AG20443 (cell line): ENCODE data around the gene CREB3L2.
A peak's percentile ranks its signal among the peaks of the same experiment; 100 is the strongest.

Source experiments
- DNase-seq: peaks from one replicate; pipeline ENCODE4 v3.0.0; 2012; ENCODE audit warnings: low spot score, mixed read lengths

Gene CREB3L2

DNA sequence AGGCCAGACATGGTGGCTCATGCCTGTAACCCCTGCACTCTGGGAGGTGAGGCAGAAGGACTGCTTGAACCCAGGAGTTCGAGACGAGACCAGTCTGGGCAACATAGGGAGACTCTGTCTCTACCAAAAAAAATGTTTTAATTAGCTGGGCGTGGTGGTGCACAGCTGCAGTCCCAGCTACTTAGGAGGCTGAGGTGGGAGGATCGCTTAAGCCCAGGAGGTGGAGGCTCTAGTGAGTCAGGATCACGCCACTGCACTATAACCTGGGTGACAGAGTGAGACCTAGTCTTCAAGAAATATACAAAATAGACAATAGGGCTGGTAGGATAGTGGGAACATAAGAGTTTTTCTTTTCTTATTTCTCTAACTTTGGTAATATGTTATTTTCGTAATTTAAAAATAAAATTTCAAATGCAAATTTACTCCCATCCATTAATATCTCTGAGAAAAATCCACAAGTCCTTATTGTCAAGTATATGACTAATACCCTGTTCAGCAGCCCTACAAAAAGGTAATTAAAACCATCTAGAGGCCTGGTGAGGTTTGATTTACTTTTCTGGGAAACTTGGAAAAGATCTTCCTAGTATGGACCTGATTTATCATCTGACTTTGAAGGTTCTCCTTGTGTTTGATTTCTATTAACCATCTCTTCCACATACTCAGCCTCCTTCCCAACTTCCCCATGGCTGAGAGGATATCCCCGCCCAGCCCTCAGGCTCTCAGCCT lies 50.0 kb downstream of the CREB3L2 start:
- DNase-seq = no peak

DNA sequence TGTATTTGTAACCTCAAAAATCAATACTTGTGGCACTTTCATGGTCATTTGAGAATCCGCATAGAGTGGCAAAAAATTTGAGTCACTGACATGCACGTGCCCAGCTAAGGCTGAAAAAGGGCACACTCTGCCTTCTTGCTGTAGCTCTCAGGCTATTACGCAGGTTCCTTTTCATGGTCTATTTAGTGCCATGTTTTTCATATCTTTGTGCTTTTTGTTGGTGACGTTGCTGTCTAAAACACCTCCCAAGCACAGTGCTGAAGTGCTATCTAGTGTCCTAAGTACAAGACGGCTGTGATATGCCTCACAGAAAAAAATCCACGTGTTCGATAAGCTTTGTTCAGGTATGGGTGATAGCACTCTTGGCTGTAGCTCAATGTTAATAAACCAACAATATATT lies 50.9 kb downstream of the CREB3L2 start:
- DNase-seq = no peak

DNA sequence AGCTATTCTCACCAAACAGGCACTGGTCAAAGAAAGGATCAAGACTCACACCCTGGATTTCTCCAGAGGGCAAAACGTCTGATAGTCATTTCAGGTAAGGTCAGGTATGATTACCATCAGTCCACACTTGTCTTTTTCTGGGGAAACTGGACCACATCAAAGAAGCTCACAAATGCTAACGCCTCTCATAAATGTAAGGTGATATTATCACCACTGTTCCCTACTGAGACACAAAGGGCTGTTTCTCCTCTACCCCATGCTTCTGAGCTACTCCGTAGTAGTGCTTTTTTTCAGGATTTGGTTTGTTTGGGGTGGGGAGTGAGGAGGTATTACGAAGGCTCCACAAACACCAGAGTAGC lies 51.6 kb downstream of the CREB3L2 start:
- no peak for DNase-seq

DNA sequence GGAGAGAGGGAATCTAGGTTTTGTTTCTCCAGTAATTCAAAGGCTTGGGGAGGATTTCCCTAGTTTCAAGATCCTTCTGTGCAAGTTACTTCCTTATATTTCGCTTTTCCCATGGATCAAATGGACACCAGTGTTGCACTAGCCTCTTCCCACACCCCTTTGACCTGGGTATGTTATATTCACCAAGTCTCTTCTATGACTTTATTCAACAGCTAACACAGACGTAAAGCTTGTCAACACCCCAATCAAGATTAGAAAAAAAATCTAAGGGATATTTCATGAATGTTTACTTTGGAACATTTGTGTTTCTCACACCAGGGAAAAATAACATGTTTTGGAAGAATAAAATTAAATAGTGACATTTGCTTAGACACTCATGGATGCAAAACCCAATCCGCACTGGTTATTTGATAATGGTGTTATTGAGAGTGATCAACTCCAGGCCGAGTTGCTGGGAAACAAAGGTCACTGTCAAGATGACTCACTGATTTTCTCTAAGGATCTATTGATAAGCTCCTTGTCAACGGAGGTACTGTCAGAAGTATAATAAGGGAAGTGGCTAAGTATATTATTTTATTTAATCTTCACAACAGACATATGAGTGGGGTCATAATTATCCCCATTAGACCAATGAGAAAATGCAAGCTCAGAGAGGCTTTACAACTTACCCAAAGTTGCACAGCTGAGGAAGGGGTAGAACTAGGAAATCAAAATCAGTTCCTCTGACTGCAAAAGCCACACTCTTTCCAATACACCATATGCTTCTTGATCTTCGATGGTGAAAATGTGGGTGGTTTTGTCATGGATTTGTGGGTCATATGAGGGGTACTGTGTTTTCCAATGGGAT lies 52.2 kb downstream of the CREB3L2 start:
- no peak for DNase-seq

DNA sequence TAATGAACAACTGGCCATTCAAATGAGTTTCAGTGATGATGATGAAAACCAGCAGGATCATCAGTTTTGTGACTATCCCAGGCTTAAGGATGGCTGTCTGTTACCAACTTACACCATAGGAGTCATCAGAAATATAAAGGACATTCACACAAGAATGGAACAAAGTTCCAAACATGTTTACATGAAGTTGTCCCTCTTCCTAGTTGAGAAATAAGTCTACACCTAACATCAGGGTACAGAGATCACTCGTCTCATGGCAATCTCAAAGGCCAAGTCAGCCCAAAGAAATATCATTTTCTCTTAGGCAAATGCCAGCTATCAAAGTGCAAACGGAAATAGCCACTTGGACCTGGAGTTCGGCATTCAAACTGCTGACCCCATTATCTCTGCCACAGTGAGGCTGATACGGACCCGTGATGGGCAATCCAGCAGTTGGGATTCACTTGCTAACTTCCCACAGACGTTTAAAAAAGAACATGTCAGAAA lies 53.0 kb downstream of the CREB3L2 start:
- no peak for DNase-seq

DNA sequence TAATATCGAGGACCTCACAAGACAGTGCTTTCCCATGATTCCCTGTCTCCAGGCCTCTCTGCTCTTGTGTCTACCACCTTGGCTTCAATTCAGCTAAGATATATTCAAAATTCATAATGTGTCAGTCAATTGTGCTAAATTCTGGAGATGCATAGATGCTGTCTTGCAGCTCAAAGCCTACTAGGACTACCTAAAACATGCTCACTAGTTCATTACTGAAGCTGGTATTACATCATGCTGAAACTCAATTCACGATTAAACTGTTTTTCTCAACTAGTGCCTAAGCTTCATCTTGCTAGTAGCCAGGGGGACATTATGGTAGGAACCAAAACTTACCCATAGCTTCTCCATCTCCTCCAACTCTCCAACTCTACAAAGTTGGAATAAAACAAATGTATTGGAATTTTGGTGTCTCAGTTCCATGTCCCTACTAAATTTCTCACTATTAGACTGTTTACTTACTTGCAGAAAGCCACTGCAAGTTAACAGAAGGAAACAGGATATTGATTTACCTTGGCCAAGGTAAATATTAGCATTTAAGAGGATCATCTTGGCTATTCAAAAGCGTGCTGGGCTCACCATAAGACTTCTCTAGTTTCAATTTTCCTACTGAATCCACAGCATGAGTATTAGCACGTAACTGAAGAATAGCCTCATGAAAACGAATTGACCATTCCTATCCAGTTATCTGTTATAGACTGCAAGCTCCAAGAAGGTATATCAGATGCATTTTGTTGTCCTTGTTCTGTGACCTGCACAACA lies 53.6 kb downstream of the CREB3L2 start:
- DNase-seq = no peak

DNA sequence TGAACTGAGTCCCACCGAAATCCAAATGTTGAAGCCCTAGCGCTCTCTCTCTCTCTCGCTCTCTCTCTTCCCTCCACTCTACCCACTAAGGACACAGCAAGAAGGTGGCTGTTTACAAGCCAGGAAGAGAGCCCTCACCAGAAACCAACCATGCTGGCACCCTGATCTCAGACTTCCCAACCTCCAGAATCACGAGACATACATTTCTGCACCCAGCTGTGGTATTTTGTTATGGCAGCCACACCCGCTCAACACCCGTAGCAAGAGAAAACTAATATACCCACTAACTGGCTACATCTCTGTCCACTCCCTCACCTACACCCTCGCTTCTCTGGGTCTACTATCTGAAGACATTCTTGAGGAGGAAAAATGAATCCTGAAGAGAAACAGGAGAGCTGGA lies 54.8 kb downstream of the CREB3L2 start:
- no peak for DNase-seq

DNA sequence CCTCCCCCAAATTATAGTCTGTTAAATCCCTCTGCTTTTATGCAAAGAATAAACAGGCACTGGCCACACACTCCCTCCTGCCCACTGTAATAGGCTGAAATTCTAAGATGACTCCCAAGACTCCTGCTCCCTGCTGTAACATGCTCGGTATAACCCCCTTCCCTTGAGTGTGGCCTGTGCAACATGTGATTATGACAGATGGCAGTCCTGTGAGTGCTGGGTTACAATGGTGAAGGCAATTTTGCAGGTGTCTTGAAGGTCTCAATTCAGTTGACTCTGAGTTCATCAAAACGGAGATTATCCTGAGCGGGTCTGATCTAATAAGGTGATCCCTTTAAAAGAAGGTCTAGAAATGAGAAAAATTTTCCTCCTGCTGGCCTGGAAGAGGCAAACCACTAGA lies 55.9 kb downstream of the CREB3L2 start:
- DNase-seq = no peak

DNA sequence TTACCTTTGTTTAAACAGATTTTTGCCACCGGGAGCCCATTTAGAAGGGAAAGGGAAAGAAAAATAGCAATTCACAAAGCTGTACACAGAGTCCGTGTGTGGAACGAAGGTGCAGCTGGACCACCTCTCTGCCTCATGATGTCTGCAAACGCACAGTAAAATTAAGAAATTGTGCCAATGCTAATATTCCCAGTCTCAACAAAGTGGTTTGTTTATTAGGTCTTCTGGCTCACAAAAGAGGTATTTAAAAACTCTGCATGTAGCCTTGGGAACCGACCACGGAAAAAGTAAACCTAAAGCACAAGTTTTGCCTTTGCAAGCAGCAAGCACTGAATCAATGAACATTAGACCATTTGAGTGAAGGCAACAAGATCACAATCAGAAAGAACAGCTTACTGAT lies 57.7 kb downstream of the CREB3L2 start:
- DNase-seq = no peak

DNA sequence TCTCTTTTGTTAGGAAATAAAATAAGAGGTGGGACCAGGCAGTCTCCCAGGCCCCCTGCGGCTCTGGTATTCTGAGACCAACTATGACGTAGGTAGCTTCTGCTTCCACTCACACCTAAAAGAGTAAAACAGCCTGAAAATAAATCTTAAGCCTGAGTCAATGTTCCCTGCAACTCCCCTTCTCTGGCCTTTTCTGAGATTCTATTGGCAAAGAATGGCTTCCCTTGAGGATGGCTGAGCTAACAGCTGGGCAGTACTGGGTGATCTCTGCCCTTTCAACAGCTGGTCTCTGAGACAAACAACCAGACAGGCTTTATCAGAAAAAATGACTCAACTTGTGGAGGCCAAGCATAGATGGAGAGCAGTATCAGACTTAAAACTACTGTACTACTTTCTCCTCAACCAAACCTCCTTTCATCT lies 58.7 kb downstream of the CREB3L2 start:
- DNase-seq = no peak

DNA sequence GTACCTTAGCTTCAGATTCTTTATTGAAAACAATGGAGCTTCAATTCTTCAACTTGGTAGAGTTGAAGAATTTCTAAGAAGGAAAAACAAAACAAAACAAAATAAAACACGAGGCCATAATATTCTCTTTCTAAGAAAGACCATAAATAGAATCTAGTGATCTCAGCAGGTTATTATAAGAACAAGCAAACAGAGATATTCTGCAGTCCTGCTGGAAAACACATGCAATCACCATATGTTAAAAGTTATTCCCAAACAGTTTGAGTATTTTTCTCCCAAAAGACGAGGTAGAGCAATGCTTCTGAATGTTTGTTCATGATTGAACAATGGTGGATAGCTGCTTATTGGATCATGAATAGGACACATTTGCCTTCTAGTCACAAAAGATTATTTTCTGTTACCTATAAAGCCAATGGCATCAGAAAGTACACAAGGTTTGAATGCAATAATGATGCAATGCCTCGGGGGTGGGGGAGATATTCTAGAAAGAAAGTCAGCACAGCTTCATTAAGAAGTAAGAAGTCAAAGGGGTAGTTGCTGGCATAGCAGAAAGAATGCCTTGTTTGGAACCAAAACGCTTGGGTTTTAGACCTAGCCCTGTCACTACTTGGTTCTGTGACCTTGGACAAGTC lies 59.3 kb downstream of the CREB3L2 start:
- no peak for DNase-seq

DNA sequence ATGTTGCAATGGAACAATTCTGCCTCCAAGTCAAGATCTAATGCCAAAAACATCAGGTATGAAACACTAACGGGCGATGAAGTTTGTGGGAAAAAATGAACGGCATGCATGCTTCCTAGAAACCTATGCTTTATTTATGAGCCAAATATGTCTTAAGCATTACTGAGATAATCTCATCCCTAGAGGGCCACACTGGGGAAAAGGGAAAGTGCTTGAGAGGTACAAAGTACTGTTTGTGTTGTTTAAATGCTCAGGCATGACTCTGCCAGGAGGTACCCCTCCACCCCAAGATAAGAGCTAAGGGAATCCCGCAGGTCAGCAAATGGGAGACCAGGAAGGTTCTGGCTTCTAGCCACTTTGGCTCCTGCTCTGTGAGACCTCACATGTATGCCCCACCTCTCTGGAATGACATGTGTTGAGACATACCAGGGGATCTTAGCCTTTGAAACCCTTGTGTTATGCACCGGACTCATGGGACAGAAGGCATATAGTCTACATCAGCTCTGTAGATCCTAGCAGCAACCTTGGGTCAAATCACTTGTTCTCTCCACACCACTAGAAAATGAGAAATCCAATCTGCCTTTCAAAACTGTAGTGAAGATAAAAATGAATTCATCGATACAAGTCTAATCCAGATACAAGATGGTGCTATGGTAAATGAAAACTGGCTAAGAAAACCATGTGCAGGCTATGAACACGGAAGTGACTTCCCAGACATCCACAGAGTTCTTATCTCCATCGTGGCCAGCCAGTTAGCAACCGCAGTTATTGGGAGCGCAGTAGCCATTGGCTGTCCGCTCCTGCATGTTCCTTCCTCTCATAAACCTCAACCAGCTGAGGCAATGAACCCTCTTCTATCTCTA lies 61.0 kb downstream of the CREB3L2 start:
- DNase-seq = no peak

DNA sequence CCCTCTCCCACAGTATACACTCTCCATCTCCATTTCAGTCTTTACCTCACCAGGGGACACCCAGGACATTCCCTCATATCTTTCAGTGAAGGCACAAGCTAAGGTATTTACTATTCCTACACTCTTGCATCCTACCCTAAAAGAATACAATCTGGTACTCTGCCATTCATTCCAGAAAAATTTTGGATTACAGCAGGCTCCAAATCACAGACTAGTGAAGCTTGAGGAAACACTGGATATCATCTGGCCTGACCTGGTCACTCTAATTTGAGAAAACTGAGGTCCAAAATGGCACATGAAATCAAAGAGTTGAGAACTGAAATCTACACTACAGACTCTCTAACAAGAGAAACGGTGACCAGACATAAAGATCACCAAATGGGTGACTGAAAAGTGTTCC lies 61.7 kb downstream of the CREB3L2 start:
- no peak for DNase-seq

DNA sequence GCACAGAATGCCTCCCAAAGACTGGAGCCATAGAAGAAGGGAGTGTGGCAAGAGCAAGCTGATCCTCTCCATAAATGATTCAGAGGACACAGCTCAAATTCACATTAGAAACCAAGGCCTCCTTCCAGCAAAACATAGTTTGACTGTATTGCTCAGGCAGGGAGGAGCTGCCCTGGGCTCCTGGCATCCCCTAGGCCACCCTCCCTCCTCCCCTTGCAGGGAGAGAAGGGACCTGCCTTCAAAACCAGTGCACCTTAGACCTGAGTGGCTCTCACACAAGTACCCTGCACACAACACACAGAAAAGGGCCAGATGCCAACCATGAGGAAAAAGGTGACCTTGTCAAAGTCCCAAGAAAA lies 64.7 kb downstream of the CREB3L2 start:
- peak; percentile 74 for DNase-seq

DNA sequence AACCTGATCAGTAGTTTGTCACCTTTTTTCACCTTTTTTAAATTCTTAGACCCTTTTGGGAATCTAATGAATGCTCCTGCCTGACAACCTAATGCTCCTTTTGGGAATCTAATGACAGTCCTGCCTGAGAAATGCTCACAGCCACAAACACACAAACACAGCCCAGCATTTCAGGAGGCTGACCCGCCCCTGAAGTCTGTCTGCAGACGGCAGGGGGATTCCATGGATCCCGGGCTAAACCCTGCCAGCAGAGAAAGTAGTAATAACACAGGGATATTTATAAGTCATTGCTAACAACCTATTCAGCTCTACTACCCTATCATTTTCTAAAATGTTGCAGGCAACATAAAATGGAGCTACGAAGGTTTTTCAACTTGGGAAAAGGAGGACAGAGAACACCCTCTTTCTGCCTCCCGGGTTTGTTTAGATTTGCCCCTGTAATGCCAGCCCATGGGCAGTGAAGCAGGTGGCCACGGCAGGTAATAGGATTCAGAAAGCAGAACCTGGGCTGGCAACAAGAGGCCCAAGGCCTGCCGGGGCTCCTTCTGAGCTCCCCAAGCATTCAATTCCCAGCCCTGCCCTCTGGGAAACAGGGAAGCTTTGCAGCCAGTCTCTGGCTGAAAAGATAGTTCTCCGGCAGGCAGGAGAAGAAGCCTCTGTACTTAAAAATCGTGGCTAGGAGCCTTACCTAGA lies 65.2 kb downstream of the CREB3L2 start:
- no peak for DNase-seq

DNA sequence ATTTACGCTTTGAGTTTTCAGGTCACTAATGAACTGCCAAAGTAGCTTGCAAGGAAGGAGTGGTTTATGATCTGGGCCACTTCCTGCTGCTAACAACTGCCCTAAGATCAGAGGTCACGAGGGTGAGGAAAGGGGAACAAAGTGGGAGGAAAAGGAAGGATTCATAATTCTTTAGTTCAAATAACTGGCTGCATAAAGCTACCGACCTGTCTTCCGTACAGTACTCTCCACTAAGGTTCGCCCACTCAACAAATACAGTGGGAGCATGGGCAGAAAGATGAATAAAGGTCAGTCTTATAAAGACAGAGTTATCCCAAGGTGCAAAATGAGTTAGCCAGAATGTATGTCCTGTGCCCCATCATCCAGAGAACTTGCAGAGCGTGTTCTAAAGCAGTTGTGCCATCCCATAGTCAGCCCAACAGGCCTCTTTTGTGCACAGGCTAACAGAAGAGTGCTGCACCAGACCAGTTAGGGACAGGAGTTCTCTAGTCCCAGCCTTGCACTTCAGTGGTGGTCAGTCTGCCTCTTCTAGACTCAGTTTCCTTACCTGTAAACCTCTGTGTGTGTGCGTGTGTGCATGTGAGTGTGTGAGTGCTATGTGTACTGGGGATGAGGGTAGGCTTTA lies 65.9 kb downstream of the CREB3L2 start:
- no peak for DNase-seq

DNA sequence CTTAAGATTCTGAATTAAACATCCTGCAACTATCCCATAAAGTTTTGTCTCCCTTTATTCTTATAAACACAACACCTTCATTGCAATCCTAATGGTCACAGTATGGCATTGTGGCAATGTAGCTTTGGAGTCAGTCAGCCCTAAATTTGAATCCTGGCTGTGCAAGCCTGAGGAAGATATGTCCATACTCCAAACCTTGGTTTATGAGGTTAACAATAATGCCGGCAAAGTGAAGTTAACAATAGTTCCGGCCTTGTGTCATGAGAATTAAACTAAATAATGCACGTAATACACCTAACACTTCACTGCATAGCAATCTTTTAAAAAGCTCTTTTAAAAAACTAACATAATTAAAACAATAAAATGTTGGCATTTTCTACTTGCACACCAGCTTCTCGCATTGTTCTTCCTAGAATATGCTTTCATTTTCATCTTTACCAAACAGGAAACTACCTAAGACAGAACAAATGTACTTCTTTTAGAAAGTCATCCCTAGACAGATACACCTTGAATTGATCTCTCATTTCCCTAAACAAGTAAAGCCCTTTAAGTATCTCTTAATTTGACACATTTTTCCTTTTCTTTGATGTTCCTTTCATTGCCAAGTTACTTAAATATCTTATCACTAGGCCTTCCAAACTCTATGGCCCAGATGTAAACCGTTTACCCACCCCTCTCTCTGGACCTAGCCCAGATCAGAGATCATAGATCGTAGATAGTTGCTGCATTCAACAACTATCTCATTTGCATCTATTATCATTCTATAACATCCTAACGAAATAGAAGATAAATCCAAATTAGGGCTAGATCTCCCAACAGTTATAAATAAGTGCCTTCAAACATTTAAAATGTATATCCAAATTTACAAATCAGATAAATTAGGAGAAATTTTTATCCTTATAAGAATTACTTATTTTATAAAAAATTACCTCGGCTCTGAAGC lies 66.7 kb downstream of the CREB3L2 start:
- DNase-seq = no peak

DNA sequence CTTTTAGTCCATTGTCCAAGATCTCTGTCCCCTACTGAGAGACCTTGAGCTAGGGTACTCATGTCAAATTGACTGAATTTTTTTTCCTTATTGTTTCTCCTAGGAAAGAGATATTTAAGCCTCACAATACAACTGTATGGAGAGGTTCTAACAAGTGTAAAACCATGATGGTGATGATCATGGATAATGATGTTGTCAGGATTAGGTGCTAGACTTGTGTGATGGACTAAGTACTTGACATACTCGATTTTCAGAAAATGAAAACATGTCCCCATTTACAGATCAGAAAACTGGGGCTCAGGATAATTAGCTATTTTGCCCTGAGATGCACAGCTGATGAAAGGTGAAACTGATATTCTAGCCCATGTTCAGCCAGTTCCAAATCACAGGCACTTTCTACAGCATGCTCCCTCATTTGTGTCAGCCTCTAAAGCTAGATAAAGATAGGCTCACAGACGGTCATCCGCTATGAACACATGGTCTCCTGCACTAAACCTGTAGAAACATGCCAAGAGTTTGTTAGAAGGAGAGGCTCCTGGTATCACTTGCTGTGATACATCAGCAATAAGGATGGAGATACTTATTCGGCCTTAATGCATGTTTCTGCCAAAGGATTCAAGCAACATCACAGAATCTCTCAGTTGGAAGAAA lies 67.6 kb downstream of the CREB3L2 start:
- DNase-seq = no peak
